ENCODE measurements around the gene LINGO3.
"Not testable (repeated sequence)": the region's sequence is repeated elsewhere in the genome, so short reads cannot be mapped to it uniquely, and the experiment has no call there.

LINGO3 gene

GRCh38 chr19:2281265-2282061 lies 26.5 kb downstream of the LINGO3 start:
- not testable (repeated sequence) for DNase-seq (ENCODE audit: low read depth)

DNA sequence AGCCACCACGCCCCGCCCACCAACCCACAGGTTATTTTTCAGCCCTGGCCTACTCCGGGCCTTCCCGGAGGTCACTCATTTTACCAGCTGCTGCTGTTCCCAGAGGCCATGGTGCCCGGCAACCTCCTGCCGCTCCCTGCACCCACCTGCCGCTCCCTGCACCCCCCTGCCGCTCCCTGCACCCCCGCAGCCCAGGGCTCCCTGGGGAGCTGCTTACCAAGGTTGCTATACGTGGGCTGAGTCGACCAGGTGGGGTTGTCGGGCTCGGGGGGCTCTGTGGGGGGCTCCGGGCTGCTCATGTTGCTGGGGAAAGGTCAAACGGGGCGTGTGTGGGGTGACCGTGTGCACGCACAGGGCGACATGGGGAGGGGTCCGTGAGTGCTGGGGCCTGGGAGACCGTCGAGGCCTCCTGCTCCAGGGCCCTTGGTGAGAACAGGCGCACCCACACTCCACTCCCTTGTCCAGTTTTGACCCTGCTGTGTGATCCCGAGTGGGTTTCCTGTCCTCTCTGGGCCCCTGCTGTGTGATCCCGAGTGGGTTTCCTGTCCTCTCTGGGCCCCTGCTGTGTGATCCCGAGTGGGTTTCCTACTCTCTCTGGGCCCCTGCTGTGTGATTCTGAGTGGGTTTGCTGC lies 27.2 kb downstream of the LINGO3 start:
- DNase-seq (ENCODE audit: low read depth): no peak

DNA sequence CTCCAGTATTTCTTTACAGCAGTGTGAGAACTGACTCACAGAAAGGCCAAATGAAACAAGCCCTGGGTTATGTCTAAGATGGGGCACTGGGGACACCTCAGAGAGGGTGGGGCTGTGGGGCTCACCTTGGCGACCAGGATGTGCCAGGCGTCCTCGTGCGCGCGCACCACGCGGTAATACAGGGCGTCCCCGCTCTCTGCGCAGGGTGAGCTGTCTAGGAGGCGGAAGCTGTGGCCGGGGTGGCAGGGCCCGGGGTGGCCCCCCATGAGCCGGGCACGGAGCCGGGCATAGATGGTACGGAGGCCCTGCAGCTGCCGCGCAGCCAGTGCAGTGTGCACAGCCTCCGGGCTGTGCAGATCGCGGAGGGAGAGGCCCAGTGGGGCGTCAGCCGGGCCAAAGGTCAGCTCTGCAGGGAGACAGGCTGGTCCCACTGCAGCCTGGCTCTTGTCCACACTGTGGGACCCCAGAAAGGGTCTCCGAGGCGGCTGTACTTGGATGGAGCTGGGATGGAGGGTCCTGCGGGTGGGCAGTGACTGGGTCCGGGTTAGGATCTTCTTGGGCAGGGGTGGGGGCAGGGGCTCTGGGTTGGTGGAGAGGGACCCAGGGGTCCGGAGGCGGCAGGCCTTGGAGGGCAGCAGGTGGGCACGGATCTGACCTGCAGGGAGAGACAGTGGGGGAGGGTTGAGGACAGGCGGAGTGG lies 29.3 kb downstream of the LINGO3 start:
- no peak for DNase-seq (ENCODE audit: low read depth)

GRCh38 chr19:2277138-2277537 lies 30.8 kb downstream of the LINGO3 start:
- no peak for DNase-seq (ENCODE audit: low read depth)

- DNase-seq (ENCODE audit: low read depth): no peak
Measured at GRCh38 chr19:2276429-2276986, 31.4 kb downstream of the LINGO3 start.

GRCh38 chr19:2275588-2276428 lies 32.1 kb downstream of the LINGO3 start:
- no peak for DNase-seq (ENCODE audit: low read depth)

GRCh38 chr19:2274931-2275535 lies 32.9 kb downstream of the LINGO3 start:
- DNase-seq (ENCODE audit: low read depth): no peak

DNA sequence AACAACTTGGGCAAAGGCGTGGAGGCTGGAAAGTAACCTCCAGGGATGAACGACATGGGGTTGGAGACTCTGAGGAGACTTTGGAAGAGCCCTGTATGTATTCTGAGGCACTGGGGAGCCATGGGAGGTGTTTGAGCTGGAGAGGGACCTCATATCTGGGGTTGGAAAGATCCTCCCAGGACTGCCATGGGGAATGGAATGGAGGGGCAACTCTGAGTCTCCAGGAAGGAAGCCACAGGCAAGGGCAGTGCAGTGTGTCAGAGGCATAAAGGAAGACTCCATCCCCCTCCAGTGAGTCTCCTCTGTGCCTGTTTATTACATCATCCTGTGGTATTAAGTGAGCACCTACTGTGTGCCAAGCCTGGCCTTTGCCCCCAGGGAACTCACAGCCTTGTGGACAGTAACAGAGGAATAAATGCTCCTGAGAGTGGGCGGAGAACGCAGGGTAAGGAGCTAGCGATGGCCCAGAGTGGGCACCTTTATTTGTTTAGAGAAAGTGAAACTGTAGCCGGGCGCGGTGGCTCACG lies 33.7 kb downstream of the LINGO3 start:
- DNase-seq (ENCODE audit: low read depth): no peak

- DNase-seq (ENCODE audit: low read depth): peak; percentile 62
Measured at GRCh38 chr19:2273356-2274184, 34.4 kb downstream of the LINGO3 start.

DNA sequence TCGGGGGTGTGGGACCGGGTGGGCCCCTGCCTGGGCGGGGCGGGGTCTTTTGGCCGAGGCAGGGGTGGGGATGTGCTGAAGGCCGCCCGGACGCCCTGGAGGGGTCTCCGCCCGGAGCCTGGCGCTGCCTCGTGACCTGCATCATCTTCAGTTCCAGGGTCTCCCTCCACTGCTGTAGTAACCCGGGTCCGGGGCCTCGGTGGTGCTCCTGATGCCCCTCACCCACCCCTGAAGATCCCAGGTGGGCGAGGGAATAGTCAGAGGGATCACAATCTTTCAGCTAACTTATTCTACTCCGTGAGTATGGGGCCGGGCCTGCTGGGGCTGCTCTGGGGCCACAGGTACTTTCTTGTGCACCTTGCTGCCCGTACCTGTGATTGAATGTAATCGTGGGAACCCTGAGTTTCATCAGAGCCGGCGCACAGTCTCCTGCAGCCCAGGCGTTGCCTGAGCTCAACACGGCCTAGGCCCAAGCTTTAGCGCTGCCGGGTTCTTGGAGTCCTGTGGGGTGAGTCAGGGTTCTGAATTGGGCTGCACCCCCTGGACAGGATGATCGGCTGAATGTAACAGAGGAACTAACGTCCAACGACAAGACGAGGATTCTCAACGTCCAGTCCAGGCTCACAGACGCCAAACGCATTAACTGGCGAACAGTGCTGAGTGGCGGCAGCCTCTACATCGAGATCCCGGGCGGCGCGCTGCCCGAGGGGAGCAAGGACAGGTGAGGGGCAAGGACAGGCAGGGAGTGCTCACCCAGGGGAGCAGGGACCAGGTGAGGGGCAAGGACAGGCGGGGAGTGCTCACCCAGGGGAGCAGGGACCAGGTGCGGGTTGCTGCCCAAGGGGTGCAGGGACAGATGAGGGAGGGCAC lies 36.5 kb downstream of the LINGO3 start:
- DNase-seq (ENCODE audit: low read depth): no peak

- DNase-seq (ENCODE audit: low read depth): peak; percentile 48
Measured at GRCh38 chr19:2270423-2271233, 37.3 kb downstream of the LINGO3 start.

DNA sequence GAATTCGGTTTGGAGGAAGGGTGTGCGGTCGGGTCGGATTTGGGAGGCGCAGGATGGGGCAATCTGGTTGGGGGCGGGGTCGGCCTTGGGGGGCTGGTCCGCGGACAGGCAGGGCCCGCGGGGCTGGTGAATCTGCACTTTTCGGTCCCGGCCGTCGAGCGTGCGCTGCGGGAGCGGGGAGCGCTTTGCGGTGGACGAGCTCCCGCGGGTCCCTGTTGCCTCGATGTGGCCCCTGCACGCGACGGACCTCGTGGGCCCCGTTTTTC lies 37.9 kb downstream of the LINGO3 start:
- no peak for DNase-seq (ENCODE audit: low read depth)

DNA sequence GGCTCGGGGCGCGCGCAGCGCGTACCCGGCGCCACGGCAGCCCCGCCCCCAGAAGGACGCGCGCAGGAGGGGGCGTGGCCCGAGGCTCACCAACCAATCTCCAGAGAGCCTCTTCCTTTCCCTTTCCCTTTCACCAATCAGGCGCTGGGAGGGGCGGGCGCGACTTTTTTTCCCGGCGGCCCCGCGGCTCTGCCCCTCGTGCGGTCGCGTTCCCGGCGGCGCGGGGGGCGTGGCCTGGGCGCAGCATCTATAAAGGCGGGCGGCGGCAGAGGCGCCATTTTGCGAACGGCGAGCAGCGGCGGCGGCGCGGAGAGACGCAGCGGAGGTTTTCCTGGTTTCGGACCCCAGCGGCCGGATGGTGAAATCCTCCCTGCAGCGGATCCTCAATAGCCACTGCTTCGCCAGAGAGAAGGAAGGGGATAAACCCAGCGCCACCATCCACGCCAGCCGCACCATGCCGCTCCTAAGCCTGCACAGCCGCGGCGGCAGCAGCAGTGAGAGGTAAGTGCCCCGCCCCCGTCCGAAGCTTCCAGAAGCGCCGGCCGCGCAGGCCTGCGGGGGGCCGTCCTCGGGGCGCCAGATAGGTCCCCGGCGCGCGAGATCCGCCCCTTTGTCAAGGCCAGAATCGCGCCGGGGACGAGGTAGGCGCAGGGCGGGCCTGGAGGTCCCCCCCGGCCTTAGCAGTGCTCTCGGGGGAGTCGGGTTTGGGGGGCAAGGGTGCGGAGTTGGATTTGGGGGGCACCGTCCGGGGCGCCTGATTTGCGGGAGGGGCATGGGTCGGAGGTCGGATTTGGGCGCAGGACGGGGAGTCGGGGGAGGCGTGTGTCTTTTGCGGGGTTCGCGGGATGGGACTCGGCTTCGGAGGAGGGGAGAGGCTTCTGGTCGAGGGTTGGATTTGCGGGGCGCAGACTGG lies 38.5 kb downstream of the LINGO3 start:
- DNase-seq (ENCODE audit: low read depth): peak; percentile 98

DNA sequence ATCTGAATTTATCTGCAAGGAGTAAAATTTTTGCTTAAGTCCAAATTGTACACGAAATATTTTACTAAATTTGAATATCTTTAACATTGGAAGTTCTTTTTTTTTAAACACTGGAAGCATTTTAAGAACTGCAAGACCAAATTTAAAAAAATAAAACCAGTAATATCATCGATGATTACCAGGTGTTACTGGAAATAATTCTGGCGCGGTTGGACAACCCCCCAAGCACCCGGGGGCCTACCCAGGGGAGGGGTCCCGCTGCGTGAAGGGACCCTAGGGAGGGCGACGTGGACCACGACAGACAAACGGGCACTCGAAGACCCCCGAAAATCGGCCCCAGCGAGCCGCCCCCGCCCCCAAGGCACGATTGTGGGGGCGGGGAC lies 39.1 kb downstream of the LINGO3 start:
- no peak for DNase-seq (ENCODE audit: low read depth)

GRCh38 chr19:2268480-2268830 lies 39.5 kb downstream of the LINGO3 start:
- DNase-seq (ENCODE audit: low read depth): no peak

DNA sequence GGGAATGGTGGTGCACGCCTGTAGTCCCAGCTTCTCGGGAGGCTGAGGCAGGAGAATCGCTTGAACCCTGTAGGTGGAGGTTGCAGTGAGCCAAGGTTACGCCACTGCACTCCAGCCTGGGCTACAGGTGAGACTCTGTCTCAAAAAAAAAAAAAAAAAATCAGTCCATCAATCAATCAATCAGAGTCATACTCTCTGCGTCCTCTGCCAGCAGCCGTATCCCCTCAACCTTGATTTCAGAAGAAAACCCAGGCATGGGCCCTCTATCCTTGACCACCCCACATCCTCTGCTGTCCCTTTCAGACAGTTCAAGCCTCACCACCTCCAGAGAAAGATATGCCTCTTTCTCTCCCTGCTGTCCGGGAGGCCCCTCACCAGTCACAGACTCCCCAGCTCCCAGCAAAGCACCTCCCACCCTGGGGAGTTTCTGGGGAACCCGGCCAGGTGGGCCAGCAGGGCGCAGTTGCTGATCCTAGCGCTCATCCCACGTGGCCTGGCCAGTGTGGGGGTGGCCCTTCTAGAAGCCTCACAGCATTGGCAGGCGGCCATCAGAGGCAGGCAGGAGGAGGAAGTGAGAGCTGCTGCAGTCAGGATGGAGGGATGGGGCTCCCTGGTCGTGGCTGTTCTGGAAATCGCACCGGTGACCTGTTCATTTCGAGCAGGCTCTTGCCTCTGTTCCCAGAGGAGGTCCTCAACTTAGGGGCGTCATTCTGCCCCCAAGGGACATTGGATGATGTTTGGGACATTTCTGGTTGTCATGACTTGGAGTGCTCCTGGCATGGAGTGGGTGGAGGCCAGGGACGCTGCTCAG lies 41.6 kb downstream of the LINGO3 start:
- no peak for DNase-seq (ENCODE audit: low read depth)
